GM12864 (cell line): ENCODE results near the gene DSCAML1.

Experiments used
- DNase-seq: peaks from one replicate; pipeline ENCODE4 v3.0.0-alpha.2; 2011; ENCODE audit warnings: low read depth
- H3K4me3 ChIP-seq: 2 replicates; pipeline ENCODE4 v1.5.1; 2011; ENCODE audit warnings: mild to moderate bottlenecking, low read depth, low read length, control low read depth
- TF ChIP-seq, protein P1 (sequence below): IDR thresholded peaks from 2 replicates; pipeline ENCODE4 v1.5.1; 2011; ENCODE audit warnings: low read depth, mild to moderate bottlenecking, moderate library complexity, low read length, control low read depth, inconsistent platforms; ENCODE audit errors: missing control alignments

The DSCAML1 gene

DNA sequence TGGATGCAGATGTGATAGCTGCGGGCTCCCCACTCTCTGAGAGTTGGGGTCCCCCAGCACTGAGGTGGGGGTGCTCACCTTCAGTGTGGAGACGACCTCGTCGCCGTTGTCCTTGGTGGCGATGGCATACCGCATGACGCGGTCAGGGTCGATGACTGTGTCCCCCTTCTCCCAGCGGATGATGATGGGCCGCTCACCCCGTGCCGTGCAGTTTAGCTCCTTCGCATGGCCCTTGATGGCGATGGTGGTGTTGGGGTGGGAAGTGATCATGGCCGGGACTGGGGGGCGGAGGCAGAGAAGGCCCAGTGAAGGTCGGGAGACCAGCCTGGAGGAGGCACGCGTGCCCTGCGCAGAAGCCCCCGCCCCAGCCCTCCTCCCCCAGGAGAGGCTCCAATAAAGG lies 315.1 kb downstream of the DSCAML1 start:
- TF ChIP-seq, protein P1, sequence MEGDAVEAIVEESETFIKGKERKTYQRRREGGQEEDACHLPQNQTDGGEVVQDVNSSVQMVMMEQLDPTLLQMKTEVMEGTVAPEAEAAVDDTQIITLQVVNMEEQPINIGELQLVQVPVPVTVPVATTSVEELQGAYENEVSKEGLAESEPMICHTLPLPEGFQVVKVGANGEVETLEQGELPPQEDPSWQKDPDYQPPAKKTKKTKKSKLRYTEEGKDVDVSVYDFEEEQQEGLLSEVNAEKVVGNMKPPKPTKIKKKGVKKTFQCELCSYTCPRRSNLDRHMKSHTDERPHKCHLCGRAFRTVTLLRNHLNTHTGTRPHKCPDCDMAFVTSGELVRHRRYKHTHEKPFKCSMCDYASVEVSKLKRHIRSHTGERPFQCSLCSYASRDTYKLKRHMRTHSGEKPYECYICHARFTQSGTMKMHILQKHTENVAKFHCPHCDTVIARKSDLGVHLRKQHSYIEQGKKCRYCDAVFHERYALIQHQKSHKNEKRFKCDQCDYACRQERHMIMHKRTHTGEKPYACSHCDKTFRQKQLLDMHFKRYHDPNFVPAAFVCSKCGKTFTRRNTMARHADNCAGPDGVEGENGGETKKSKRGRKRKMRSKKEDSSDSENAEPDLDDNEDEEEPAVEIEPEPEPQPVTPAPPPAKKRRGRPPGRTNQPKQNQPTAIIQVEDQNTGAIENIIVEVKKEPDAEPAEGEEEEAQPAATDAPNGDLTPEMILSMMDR, result no peak
- H3K4me3 ChIP-seq, result no peak overlapping the region
- no peak for DNase-seq

DNA sequence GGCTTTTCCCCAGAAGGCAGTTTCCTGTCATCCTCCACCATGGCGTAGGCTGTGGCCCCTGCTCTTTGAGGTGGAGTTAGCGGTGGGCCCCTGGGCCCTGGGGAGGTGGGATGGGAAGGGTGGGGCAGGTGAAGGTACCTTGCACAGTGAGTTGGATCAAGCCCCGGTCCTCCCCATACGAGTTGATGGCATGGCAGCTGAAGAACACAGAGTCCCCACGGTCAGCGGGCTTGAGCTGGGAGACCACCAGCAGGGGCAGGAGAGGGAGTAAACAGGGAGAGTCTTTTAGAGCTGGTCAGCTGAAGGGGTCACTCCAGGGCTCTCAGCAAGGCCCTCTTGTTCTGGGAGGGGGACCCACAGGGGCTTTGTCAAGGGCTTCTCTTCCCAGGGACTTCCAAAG lies 316.0 kb downstream of the DSCAML1 start:
- TF ChIP-seq, protein P1, result no peak
- DNase-seq, result no peak
- H3K4me3 ChIP-seq, result no peak overlapping the region

DNA sequence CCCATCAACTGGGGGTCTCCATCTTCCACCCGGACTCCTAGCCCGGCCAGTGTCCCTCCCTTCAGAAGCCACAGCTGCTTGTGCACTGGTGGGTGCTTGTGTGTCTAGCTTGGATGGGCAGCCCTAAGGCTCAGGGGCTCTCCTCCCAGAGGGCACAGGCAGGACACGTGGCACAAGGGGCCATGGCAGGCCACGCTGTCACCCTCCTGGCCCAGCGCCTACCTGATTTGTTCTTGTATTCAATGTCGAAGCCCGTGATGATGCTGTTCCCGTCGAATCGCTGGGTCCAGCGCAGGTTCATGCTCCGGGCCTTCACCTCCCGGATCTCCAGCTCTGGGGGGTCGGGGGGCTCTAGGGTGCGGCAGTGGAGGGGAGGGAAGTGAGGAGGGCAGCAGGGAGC lies 316.8 kb downstream of the DSCAML1 start:
- TF ChIP-seq, protein P1, result no peak
- DNase-seq, result no peak
- H3K4me3 ChIP-seq, result no peak overlapping the region

DNA sequence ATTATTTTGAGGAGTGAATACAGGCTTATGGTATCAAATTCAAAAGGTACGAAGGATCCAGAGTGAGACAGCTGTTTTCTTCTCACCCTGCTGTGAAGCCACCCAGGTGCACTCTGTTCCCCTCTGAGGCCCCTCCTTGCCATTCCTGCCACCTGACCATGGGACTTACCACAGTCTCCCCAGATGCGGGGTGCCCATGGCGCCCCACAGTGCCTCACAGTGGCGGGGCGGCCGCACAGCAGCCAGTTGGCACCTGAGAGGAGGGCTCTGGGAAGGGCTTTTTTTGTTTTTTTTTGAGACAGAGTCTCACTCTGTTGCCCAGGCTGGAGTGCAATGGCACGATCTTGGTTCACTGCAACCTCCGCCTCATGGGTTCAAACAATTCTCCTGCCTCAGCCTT lies 317.6 kb downstream of the DSCAML1 start:
- TF ChIP-seq, protein P1, result peak; percentile 61
- no peak for DNase-seq
- no peak overlapping the region for H3K4me3 ChIP-seq

GRCh38 chr11:117478926-117479325 lies 318.1 kb downstream of the DSCAML1 start:
- no peak for DNase-seq
- TF ChIP-seq, protein P1, result no peak
- no peak overlapping the region for H3K4me3 ChIP-seq

- TF ChIP-seq, protein P1, result no peak
Measured at GRCh38 chr11:117478126-117478860, 318.7 kb downstream of the DSCAML1 start.

GRCh38 chr11:117477721-117478120 lies 319.3 kb downstream of the DSCAML1 start:
- no peak overlapping the region for H3K4me3 ChIP-seq
- DNase-seq, result no peak
- TF ChIP-seq, protein P1, result no peak

More at GRCh38 chr11:117478126-117478860, 318.7 kb downstream of the DSCAML1 start:
- no peak for DNase-seq
- no peak overlapping the region for H3K4me3 ChIP-seq
